Measurements from ENCODE around the gene IFNL3.
"Not testable (repeated sequence)": the region's sequence is repeated elsewhere in the genome, so short reads cannot be mapped to it uniquely, and the experiment has no call there.

IFNL3 gene

DNA sequence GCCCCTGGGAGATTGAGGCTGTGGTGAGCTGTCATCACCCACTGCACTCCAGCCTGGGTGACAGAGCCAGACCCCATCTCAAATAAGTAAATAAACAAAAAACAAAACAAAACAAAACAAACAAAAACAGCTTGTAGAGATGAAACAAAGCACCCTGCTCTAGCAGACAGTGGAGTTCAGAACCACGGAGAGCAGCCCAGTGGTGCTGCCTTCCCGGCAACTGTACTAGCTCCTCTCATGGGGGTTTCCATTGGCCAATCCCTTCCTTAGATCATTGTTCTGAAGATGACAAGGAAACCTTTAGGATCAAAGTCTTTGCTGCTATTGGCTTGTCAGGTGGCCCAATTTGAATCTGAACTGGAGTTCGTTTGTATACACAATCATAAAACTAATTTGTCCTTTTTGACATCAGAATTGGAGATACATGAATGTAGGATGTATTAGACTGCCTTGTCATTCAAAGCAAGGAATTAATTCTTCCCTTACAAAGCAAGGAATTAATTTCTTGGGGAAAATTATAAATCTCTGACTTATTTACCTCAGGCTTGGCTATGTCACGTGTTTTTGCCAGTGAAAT is 21.0 kb downstream of the IFNL3 start:
- H3K4me3 ChIP-seq (ENCODE audit: low read length), result no peak overlapping the region
- TF ChIP-seq, protein P1, sequence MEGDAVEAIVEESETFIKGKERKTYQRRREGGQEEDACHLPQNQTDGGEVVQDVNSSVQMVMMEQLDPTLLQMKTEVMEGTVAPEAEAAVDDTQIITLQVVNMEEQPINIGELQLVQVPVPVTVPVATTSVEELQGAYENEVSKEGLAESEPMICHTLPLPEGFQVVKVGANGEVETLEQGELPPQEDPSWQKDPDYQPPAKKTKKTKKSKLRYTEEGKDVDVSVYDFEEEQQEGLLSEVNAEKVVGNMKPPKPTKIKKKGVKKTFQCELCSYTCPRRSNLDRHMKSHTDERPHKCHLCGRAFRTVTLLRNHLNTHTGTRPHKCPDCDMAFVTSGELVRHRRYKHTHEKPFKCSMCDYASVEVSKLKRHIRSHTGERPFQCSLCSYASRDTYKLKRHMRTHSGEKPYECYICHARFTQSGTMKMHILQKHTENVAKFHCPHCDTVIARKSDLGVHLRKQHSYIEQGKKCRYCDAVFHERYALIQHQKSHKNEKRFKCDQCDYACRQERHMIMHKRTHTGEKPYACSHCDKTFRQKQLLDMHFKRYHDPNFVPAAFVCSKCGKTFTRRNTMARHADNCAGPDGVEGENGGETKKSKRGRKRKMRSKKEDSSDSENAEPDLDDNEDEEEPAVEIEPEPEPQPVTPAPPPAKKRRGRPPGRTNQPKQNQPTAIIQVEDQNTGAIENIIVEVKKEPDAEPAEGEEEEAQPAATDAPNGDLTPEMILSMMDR (conservative IDR thresholded peaks at IDR 0.05; ENCODE audit: low read depth, low read length), result no peak
- DNase-seq (ENCODE audit: low read depth), result no peak

DNA sequence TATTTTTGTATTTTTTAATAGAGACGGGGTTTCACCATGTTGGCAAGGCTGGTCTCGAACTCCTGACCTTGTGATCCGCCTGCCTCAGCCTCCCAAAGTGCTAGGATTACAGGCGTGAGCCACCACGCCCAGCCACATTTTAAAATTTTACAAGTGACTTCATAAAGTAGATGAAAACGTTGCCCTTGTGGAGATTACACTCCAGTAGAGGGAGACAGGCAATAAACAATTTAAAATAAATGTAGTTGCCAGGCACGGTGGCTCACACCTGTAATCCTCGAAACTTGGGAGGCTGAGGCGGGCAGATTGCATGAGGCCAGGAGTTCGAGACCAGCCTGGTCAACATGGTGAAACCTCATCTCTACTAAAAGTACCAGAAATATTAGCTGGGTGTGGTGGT is 25.7 kb downstream of the IFNL3 start:
- not testable (repeated sequence) for H3K4me3 ChIP-seq (ENCODE audit: low read length); DNase-seq (ENCODE audit: low read depth)

DNA sequence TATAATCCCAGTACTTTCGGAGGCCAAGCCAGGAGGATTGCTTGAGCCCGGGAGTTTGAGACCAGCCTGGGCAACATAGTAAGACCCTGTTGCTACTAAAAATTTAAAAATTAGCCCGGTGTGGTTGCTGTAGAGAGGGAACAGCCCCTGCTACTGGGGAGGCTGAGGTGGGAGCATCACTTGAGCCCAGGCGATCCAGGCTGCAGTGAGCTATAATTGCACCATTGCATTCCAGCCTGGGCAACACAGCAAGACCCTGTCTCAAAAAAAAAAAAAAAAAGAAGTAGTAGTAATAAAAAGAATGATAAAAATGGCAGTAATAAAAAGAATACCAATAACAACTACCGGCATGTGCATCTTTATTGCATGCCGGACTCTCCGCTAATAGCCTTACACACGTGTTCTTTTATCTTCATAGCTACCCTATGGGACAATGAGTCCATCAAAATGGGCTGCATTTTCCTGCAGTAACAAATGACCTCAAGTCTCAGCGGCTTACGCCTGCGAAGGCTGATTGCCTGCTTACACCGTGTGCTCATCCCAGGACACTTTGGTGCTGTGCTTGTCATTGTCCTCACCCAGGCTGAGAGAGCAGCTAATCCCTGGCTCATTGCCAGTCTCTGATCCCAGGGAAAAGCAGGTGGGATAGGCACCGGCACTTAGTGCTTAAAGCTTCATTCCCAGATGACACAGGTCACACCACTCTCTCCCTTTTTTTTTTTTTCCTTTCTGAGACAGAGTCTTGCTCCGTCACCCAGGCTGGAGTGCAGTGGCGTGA is 26.4 kb downstream of the IFNL3 start:
- TF ChIP-seq, protein P1 (conservative IDR thresholded peaks at IDR 0.05; ENCODE audit: low read depth, low read length), result no peak
- H3K4me3 ChIP-seq (ENCODE audit: low read length), result no peak overlapping the region
- no peak for DNase-seq (ENCODE audit: low read depth)

DNA sequence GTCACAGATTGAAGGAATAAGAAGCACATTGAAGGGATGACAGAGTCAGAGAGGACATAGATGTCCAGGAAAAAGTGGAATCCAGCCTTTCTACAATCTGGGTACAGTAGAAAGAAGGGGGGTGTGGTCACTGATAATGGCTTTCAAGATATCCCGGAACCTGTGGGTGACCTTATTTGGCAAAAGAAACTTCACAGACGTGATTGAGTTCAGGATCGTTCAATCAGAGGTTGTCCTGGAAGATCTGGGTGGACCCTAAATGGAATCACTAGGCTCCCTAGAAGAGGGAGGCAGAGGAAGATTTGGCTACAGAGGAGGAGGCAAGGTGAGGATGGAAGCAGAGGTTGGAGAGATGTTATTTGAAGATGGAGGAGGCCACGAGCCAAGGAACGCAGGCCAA is 27.7 kb downstream of the IFNL3 start:
- TF ChIP-seq, protein P1 (conservative IDR thresholded peaks at IDR 0.05; ENCODE audit: low read depth, low read length), result no peak
- no peak for DNase-seq (ENCODE audit: low read depth)

DNA sequence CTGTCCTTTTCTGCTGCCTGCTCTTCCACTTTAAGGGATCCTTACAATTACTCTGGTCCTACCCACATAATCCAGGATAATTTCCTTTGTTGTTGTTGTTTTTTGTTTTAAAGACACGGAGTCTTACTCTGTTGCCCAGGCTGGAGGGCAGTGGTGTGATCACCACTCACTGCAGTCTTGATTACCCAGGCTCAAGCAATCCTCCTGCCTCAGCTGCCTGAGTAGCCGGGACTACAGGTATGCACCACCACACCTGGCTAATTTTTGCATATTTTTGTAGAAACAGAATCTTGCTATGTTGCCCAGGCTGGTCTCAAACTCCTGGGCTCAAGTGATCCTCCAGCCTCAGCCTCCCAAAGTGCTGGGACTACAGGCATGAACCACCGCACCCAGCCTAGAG is 29.5 kb downstream of the IFNL3 start:
- not testable (repeated sequence) for H3K4me3 ChIP-seq (ENCODE audit: low read length); DNase-seq (ENCODE audit: low read depth)

More for the DNA sequence above, 27.7 kb downstream of the IFNL3 start:
- H3K4me3 ChIP-seq (ENCODE audit: low read length), result no peak overlapping the region

DNA sequence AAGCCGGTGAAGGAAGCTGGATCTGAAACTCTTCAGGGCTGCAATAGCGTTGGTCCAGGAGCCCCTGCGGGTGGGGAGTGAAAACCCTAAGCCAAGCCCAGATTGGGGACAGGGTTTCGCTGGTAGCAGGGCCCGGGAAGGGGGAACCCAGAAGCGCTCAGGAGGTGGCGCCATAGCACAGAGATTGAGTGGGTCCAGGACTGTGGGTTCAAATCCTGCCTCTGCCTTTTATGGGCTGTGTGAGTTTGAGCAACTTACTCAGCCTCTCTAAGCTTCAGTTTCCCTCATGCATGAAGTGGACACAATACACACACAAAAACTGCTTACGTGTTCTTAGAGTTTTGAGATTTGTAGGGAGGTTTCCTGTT is 32.4 kb downstream of the IFNL3 start:
- TF ChIP-seq, protein P1 (conservative IDR thresholded peaks at IDR 0.05; ENCODE audit: low read depth, low read length), result peak; percentile 38
- no peak for DNase-seq (ENCODE audit: low read depth)
- H3K4me3 ChIP-seq (ENCODE audit: low read length), result no peak overlapping the region

DNA sequence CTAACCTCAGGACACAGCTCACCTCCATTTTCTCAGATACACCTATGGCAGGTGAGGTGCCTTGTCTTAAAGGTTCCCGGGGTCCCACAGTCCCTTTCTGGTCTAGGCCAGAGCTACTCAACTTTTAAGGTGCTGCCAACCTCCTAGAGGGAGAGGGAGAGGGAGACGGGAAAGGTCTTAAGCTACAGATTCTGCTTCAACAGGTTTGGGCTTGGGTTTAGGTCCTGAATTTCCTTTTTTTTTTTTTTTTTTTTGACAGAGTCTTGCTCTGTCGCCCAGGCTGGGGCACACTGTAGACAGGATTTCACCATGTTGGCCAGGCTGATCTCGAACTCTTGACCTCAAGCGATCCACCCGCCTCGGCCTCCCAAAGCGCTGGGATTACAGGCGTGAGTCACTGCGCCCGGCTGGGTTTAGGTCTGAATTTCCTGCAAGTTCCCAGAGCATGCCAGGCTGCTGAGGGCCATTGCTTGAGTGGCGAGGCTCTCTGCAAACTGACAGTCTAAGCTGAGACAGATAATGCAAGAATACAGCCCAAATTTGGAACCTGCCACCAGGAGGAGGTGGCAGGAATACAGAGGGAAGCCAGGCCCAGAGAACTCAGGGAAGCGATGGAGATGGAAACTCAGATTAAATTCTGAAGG is 33.0 kb downstream of the IFNL3 start:
- TF ChIP-seq, protein P1 (conservative IDR thresholded peaks at IDR 0.05; ENCODE audit: low read depth, low read length), result no peak
- H3K4me3 ChIP-seq (ENCODE audit: low read length), result no peak overlapping the region
- DNase-seq (ENCODE audit: low read depth), result no peak

DNA sequence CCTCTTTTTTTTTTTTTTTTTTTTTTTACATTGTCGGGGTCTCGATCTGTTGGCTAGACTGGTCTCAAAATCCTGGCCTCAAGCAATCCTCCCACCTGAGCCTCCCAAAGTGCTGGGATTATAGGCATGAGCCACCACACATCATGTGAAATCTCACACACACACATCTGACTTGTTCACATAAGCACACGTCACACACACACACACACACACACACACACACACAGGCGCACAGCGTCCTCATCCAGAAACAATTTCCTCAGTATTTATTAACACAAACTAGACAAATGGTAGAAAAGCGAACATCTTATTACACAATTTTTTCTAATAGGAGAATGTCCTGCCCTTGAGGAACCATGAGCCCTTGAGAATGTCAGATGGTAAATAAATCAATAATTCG is 35.6 kb downstream of the IFNL3 start:
- no peak overlapping the region for H3K4me3 ChIP-seq (ENCODE audit: low read length)
- DNase-seq (ENCODE audit: low read depth), result no peak
- TF ChIP-seq, protein P1 (conservative IDR thresholded peaks at IDR 0.05; ENCODE audit: low read depth, low read length), result no peak

Measured in retinal pigment epithelial cell (primary cell).